Kidney epithelial cell (primary cell): ENCODE measurements around the gene ADAP1. TPM values are rescaled to one million over a fixed set of nuclear protein-coding genes. Genes with fewer than 3 reads are reported as not detected.
"Not testable (repeated sequence)": the region's sequence is repeated elsewhere in the genome, so short reads cannot be mapped to it uniquely, and the experiment has no call there.

Experiments used
- DNase-seq: peaks from one replicate; pipeline ENCODE4 v3.0.0-alpha.2; 2010; ENCODE audit warnings: low read depth
- H3K27me3 ChIP-seq: 2 replicates; pipeline ENCODE4 v1.6.0; 2011; ENCODE audit warnings: low read length; ENCODE audit not compliant: control insufficient read depth, insufficient read depth
- H3K36me3 ChIP-seq: 2 replicates; pipeline ENCODE4 v1.5.1; 2011; ENCODE audit warnings: low read length; ENCODE audit not compliant: control insufficient read depth, insufficient read depth
- H3K4me3 ChIP-seq: 2 replicates; pipeline ENCODE4 v1.5.1; 2011; ENCODE audit warnings: low read depth, mild to moderate bottlenecking, control low read depth, low read length
- CTCF ChIP-seq: IDR thresholded peaks from 2 replicates; pipeline ENCODE4 v1.5.1; 2011; ENCODE audit warnings: mild to moderate bottlenecking, moderate library complexity, low read length, control low read depth, inconsistent platforms; ENCODE audit not compliant: insufficient read depth, poor library complexity, severe bottlenecking
- total RNA-seq: library from RNA; depleted of rRNA; stranded (reverse); fragments of >200 nt; gene quantifications from 2 replicates; pipeline ENCODE4 v1.2.3, GENCODE V29; 2015

Gene ADAP1
- total RNA-seq, 1 donor from 2014 or later: 14.3 TPM

- DNase-seq: no peak
- no peak overlapping the region for H3K4me3 ChIP-seq
- no peak for TF ChIP-seq CTCF
- no peaks in the 10 kb centered on the region for H3K36me3 ChIP-seq
- H3K27me3 ChIP-seq: peaks cover 2% of the 10 kb centered on the region
Observed at GRCh38 chr7:924541-925231, 29.8 kb downstream of the ADAP1 start.

GRCh38 chr7:924042-924441 is 30.4 kb downstream of the ADAP1 start:
- DNase-seq, H3K36me3 ChIP-seq: not testable (repeated sequence)

GRCh38 chr7:923108-924041 is 31.1 kb downstream of the ADAP1 start:
- Histone ChIP-seq H3K27me3 (peaks cover 2% of the 10 kb centered on the region), H3K4me3 (no peak overlapping the region), H3K36me3 (no peaks in the 10 kb centered on the region)
- no peak for DNase-seq
- TF ChIP-seq CTCF: no peak

More at GRCh38 chr7:924042-924441, 30.4 kb downstream of the ADAP1 start:
- H3K27me3 ChIP-seq, H3K4me3 ChIP-seq: not testable (repeated sequence)

GRCh38 chr7:922334-923107 is 32.0 kb downstream of the ADAP1 start:
- TF ChIP-seq CTCF: no peak
- Histone ChIP-seq H3K27me3 (peaks cover 2% of the 10 kb centered on the region), H3K36me3 (no peaks in the 10 kb centered on the region), H3K4me3 (no peak overlapping the region)
- no peak for DNase-seq

- DNase-seq: no peak
- Histone ChIP-seq H3K4me3 (no peak overlapping the region), H3K27me3 (peaks cover 2% of the 10 kb centered on the region), H3K36me3 (no peaks in the 10 kb centered on the region)
- TF ChIP-seq CTCF: no peak
Observed at GRCh38 chr7:921581-922333, 32.7 kb downstream of the ADAP1 start.
